Keratinocyte (primary cell): Measurements from ENCODE around the gene NLRC5.

Experiments
- CTCF ChIP-seq, 3 experiments: IDR thresholded peaks in 1 of 3; conservative IDR thresholded peaks in 1 of 3; optimal IDR thresholded peaks in 1 of 3; 2 replicates in 2 of 3; 3 replicates in 1 of 3; pipeline versions ENCODE3 to v1.5.1; 2011; ENCODE audit warnings: low read length in 3 of 3, mild to moderate bottlenecking in 3 of 3, moderate library complexity in 2 of 3, control low read depth in 1 of 3, inconsistent platforms in 1 of 3; ENCODE audit not compliant: insufficient read depth in 2 of 3; ENCODE audit errors: extremely low read depth in 1 of 3
- EZH2 ChIP-seq: IDR thresholded peaks from one replicate; pipeline ENCODE4 v1.6.1; 2012; ENCODE audit warnings: inconsistent platforms, mild to moderate bottlenecking, low read length, moderate library complexity

GRCh38 chr16:57030346-57030902, 41.1 kb downstream of the NLRC5 start:
- TF ChIP-seq CTCF (optimal IDR thresholded peaks at IDR 0.05 in 1 of 3, IDR thresholded peaks at IDR 0.05 in 1 of 3, conservative IDR thresholded peaks at IDR 0.05 in 1 of 3; ENCODE audit: extremely low read depth in 1 of 3, insufficient read depth in 2 of 3, low read length in 3 of 3) (no peak), EZH2 (no peak)
